ENCODE measurements around the gene SLC16A5. TPM values are rescaled to one million over a fixed set of nuclear protein-coding genes. Genes with fewer than 3 reads are reported as not detected.

SLC16A5 gene
- total RNA-seq, 2 donors from 2014 or later = 7.5 to 9.8 TPM

GRCh38 chr17:75082683-75083082 lies 5.1 kb upstream of the SLC16A5 start:
- H3K4me3 Mint-ChIP-seq = no peak overlapping the region
- no peak for DNase-seq
- H3K27me3 Mint-ChIP-seq (ENCODE audit: low read depth) = no peaks in the 10 kb centered on the region
- H3K36me3 Mint-ChIP-seq (ENCODE audit: insufficient read depth in 2 of 2) = no peaks in the 10 kb centered on the region
- H3K27ac Mint-ChIP-seq = no peak overlapping the region
- ATAC-seq (replicated peaks in 1 of 2) = no peak
- no peaks in the 10 kb centered on the region for H3K9me3 Mint-ChIP-seq
- peaks cover 45% of the 10 kb centered on the region for H3K4me1 Mint-ChIP-seq (ENCODE audit: low read depth)

- H3K27me3 Mint-ChIP-seq (ENCODE audit: low read depth) = no peaks in the 10 kb centered on the region
- no peak overlapping the region for H3K27ac Mint-ChIP-seq
- H3K4me3 Mint-ChIP-seq = no peak overlapping the region
- ATAC-seq (replicated peaks in 1 of 2) (no peak), DNase-seq (peak in 1 of 2 donors; percentile 26)
- peaks cover 44% of the 10 kb centered on the region for H3K4me1 Mint-ChIP-seq (ENCODE audit: low read depth)
- no peaks in the 10 kb centered on the region for H3K9me3 Mint-ChIP-seq
- H3K36me3 Mint-ChIP-seq (ENCODE audit: insufficient read depth in 2 of 2) = no peaks in the 10 kb centered on the region
These were observed 3.6 kb upstream of the SLC16A5 start for GRCh38 chr17:75084039-75084660.

- Mint-ChIP-seq H3K4me3 (peak overlapping the region; percentile 55 to 78), H3K27me3 (ENCODE audit: low read depth) (no peaks in the 10 kb centered on the region), H3K4me1 (ENCODE audit: low read depth) (peaks cover 56% of the 10 kb centered on the region), H3K27ac (no peak overlapping the region), H3K36me3 (ENCODE audit: insufficient read depth in 2 of 2) (no peaks in the 10 kb centered on the region), H3K9me3 (no peaks in the 10 kb centered on the region)
- no peak for ATAC-seq (replicated peaks in 1 of 2)
- no peak for DNase-seq
These were observed 1.1 kb upstream of the SLC16A5 start for GRCh38 chr17:75086496-75087181.

- H3K4me3 Mint-ChIP-seq = peak overlapping the region; percentile 59 to 78
- no peak overlapping the region for H3K27ac Mint-ChIP-seq
- DNase-seq = no peak
- H3K36me3 Mint-ChIP-seq (ENCODE audit: insufficient read depth in 2 of 2) = no peaks in the 10 kb centered on the region
- no peaks in the 10 kb centered on the region for H3K9me3 Mint-ChIP-seq
- peaks cover 61% of the 10 kb centered on the region for H3K4me1 Mint-ChIP-seq (ENCODE audit: low read depth)
- no peak for ATAC-seq (replicated peaks in 1 of 2)
- no peaks in the 10 kb centered on the region for H3K27me3 Mint-ChIP-seq (ENCODE audit: low read depth)
These were observed 584 bp upstream of the SLC16A5 start for GRCh38 chr17:75087182-75087557.

GRCh38 chr17:75088465-75089417 lies 987 bp downstream of the SLC16A5 start:
- Mint-ChIP-seq H3K27ac (no peak overlapping the region), H3K36me3 (ENCODE audit: insufficient read depth in 2 of 2) (no peaks in the 10 kb centered on the region), H3K9me3 (no peaks in the 10 kb centered on the region)

GRCh38 chr17:75090871-75091854 lies 3.4 kb downstream of the SLC16A5 start:
- Mint-ChIP-seq H3K36me3 (ENCODE audit: insufficient read depth in 2 of 2) (no peaks in the 10 kb centered on the region), H3K4me1 (ENCODE audit: low read depth) (peaks cover 49% of the 10 kb centered on the region), H3K9me3 (no peaks in the 10 kb centered on the region), H3K4me3 (no peak overlapping the region), H3K27ac (peak overlapping the region; percentile 13), H3K27me3 (ENCODE audit: low read depth) (no peaks in the 10 kb centered on the region)
- ATAC-seq (replicated peaks in 1 of 2) = no peak
- no peak for DNase-seq

More at GRCh38 chr17:75088465-75089417, 987 bp downstream of the SLC16A5 start:
- ATAC-seq (replicated peaks in 1 of 2) (peak; percentile 50 to 60), DNase-seq (no peak)
- peaks cover 57% of the 10 kb centered on the region for H3K4me1 Mint-ChIP-seq (ENCODE audit: low read depth)
- H3K27me3 Mint-ChIP-seq (ENCODE audit: low read depth) = no peaks in the 10 kb centered on the region
- H3K4me3 Mint-ChIP-seq = peak overlapping the region; percentile 75 to 91

GRCh38 chr17:75091855-75092327 lies 4.1 kb downstream of the SLC16A5 start:
- no peak overlapping the region for H3K27ac Mint-ChIP-seq

GRCh38 chr17:75093548-75094158 lies 5.9 kb downstream of the SLC16A5 start:
- peaks cover 34% of the 10 kb centered on the region for H3K4me1 Mint-ChIP-seq (ENCODE audit: low read depth)
- no peak overlapping the region for H3K4me3 Mint-ChIP-seq
- no peak for ATAC-seq (replicated peaks in 1 of 2)
- no peaks in the 10 kb centered on the region for H3K27me3 Mint-ChIP-seq (ENCODE audit: low read depth)
- DNase-seq = no peak
- H3K36me3 Mint-ChIP-seq (ENCODE audit: insufficient read depth in 2 of 2) = no peaks in the 10 kb centered on the region
- no peak overlapping the region for H3K27ac Mint-ChIP-seq
- H3K9me3 Mint-ChIP-seq = no peaks in the 10 kb centered on the region

More at GRCh38 chr17:75091855-75092327, 4.1 kb downstream of the SLC16A5 start:
- H3K36me3 Mint-ChIP-seq (ENCODE audit: insufficient read depth in 2 of 2) = no peaks in the 10 kb centered on the region
- no peak for ATAC-seq (replicated peaks in 1 of 2)
- H3K4me3 Mint-ChIP-seq = no peak overlapping the region
- H3K9me3 Mint-ChIP-seq = no peaks in the 10 kb centered on the region
- H3K4me1 Mint-ChIP-seq (ENCODE audit: low read depth) = peaks cover 43% of the 10 kb centered on the region
- no peaks in the 10 kb centered on the region for H3K27me3 Mint-ChIP-seq (ENCODE audit: low read depth)
- DNase-seq = no peak

GRCh38 chr17:75094871-75095399 lies 7.2 kb downstream of the SLC16A5 start:
- Mint-ChIP-seq H3K9me3 (no peaks in the 10 kb centered on the region), H3K27me3 (ENCODE audit: low read depth) (no peaks in the 10 kb centered on the region), H3K4me1 (ENCODE audit: low read depth) (peaks cover 21% of the 10 kb centered on the region), H3K4me3 (no peak overlapping the region), H3K36me3 (ENCODE audit: insufficient read depth in 2 of 2) (no peaks in the 10 kb centered on the region), H3K27ac (no peak overlapping the region)
- DNase-seq = no peak
- no peak for ATAC-seq (replicated peaks in 1 of 2)

GRCh38 chr17:75096082-75096625 lies 8.4 kb downstream of the SLC16A5 start:
- H3K4me3 Mint-ChIP-seq = no peak overlapping the region
- no peaks in the 10 kb centered on the region for H3K36me3 Mint-ChIP-seq (ENCODE audit: insufficient read depth in 2 of 2)
- no peaks in the 10 kb centered on the region for H3K27me3 Mint-ChIP-seq (ENCODE audit: low read depth)
- DNase-seq = no peak
- peaks cover 12% of the 10 kb centered on the region for H3K4me1 Mint-ChIP-seq (ENCODE audit: low read depth)
- ATAC-seq (replicated peaks in 1 of 2) = no peak
- no peaks in the 10 kb centered on the region for H3K9me3 Mint-ChIP-seq
- no peak overlapping the region for H3K27ac Mint-ChIP-seq

GRCh38 chr17:75097865-75098264 lies 10.1 kb downstream of the SLC16A5 start:
- H3K4me1 Mint-ChIP-seq (ENCODE audit: low read depth) = peaks cover 6% of the 10 kb centered on the region

More at GRCh38 chr17:75097865-75098264, 10.1 kb downstream of the SLC16A5 start:
- no peak for DNase-seq
- Mint-ChIP-seq H3K27ac (no peak overlapping the region), H3K9me3 (no peaks in the 10 kb centered on the region), H3K4me3 (no peak overlapping the region), H3K36me3 (ENCODE audit: insufficient read depth in 2 of 2) (no peaks in the 10 kb centered on the region), H3K27me3 (ENCODE audit: low read depth) (no peaks in the 10 kb centered on the region)
- ATAC-seq (replicated peaks in 1 of 2) = no peak
